IMR-90 (cell line): ENCODE measurements around the gene SLC6A6. TPM values are rescaled to one million over a fixed set of nuclear protein-coding genes. Genes with fewer than 3 reads are reported as not detected.

Experiments used
- ATAC-seq: fragments of 200-7000 bp; cut with Tn5 transposase; 2 replicates; pipeline ENCODE4 v1.9.1; 2020; ENCODE audit warnings: low read depth, mild to moderate bottlenecking, moderate library complexity
- BruUV-seq: library from RNA; stranded (reverse); fragments of 400-500 nt; replicated peaks from 2 replicates; lab custom pipeline; 2021; lab: Mats Ljungman, UMichigan
- CTCF ChIA-PET: fragments of 300-600 bp; formaldehyde crosslinking; extraction: SDS; loops from one replicate; lab custom pipeline; 2021; ENCODE audit warnings: antibody characterized with exemption; lab: Yijun Ruan, JAX
- POLR2A ChIA-PET: fragments of 300-600 bp; sonication (Branson Sonifier 250); formaldehyde crosslinking; loops from one replicate; lab custom pipeline; 2022; ENCODE audit warnings: antibody characterized with exemption; ENCODE audit not compliant: unreplicated experiment; lab: Charles Lee
- DNase-seq: peaks from one replicate; pipeline ENCODE4 v3.0.0; 2013
- H2AFZ ChIP-seq: replicated peaks from 2 replicates; pipeline ENCODE3; 2013; ENCODE audit warnings: low read length, mild to moderate bottlenecking; ENCODE audit not compliant: poor library complexity
- H2AK5ac ChIP-seq: 2 replicates; pipeline ENCODE4 v1.6.1; 2013; ENCODE audit warnings: low read depth, low read length, inconsistent platforms
- H2AK9ac ChIP-seq: replicated peaks from 2 replicates; pipeline ENCODE3; 2013; ENCODE audit warnings: mild to moderate bottlenecking, low read depth, low read length, moderate library complexity; ENCODE audit not compliant: poor library complexity
- H2BK120ac ChIP-seq: 2 replicates; pipeline ENCODE4 v1.6.1; 2013; ENCODE audit warnings: low read depth, low read length, inconsistent platforms
- H2BK15ac ChIP-seq: 3 replicates; pipeline ENCODE4 v1.6.1; 2013; ENCODE audit warnings: low read depth, low read length, inconsistent platforms
- H2BK20ac ChIP-seq: 2 replicates; pipeline ENCODE4 v1.6.1; 2013; ENCODE audit warnings: low read depth, mild to moderate bottlenecking, inconsistent platforms, low read length, moderate library complexity
- H2BK5ac ChIP-seq: 2 replicates; pipeline ENCODE4 v1.6.1; 2013; ENCODE audit warnings: mild to moderate bottlenecking, low read depth, low read length, inconsistent platforms; ENCODE audit not compliant: poor library complexity, severe bottlenecking
- H3K14ac ChIP-seq: replicated peaks from 2 replicates; pipeline ENCODE4 v1.6.1; 2013; ENCODE audit warnings: low read depth, low read length, inconsistent platforms
- H3K18ac ChIP-seq: 2 replicates; pipeline ENCODE4 v1.6.1; 2013; ENCODE audit warnings: low read depth, low read length, control low read depth
- H3K23ac ChIP-seq: 2 replicates; pipeline ENCODE4 v1.6.1; 2013; ENCODE audit warnings: low read depth, low read length, inconsistent platforms
- H3K27ac ChIP-seq: 2 replicates; pipeline ENCODE4 v1.5.1; 2013; ENCODE audit warnings: mild to moderate bottlenecking, control low read depth, low read length; ENCODE audit not compliant: insufficient read depth
- H3K27me3 ChIP-seq: 2 replicates; pipeline ENCODE4 v1.6.1; 2013; ENCODE audit warnings: low read length; ENCODE audit not compliant: control insufficient read depth, insufficient read depth
- H3K36me3 ChIP-seq: 2 replicates; pipeline ENCODE4 v1.6.1; 2013; ENCODE audit warnings: low read length, mixed read lengths; ENCODE audit not compliant: control insufficient read depth, insufficient read depth
- H3K4ac ChIP-seq: 2 replicates; pipeline ENCODE4 v1.6.1; 2013; ENCODE audit warnings: low read depth, low read length, inconsistent platforms
- H3K4me1 ChIP-seq: 2 replicates; pipeline ENCODE4 v1.6.1; 2013; ENCODE audit warnings: low read length, mixed read lengths; ENCODE audit not compliant: control insufficient read depth, insufficient read depth
- H3K4me2 ChIP-seq: 2 replicates; pipeline ENCODE4 v1.6.1; 2013; ENCODE audit warnings: low read depth, mild to moderate bottlenecking, control low read depth, low read length, moderate library complexity
- H3K4me3 ChIP-seq: 2 replicates; pipeline ENCODE4 v1.5.1; 2013; ENCODE audit warnings: low read depth, mild to moderate bottlenecking, control low read depth, low read length, moderate library complexity; ENCODE audit not compliant: insufficient read depth
- H3K56ac ChIP-seq: 2 replicates; pipeline ENCODE4 v1.6.1; 2013; ENCODE audit warnings: low read length, inconsistent platforms; ENCODE audit not compliant: insufficient read depth; ENCODE audit errors: extremely low read depth
- H3K79me1 ChIP-seq, 2 experiments: 2 replicates each; pipeline ENCODE4 v1.6.1; 2013; ENCODE audit warnings: low read length in 2 of 2, inconsistent platforms in 1 of 2, low read depth in 1 of 2
- H3K9ac ChIP-seq: 2 replicates; pipeline ENCODE4 v1.6.1; 2013; ENCODE audit warnings: low read depth, low read length, control low read depth
- H3K9me1 ChIP-seq: 2 replicates; pipeline ENCODE4 v1.6.1; 2013; ENCODE audit warnings: low read length, inconsistent platforms; ENCODE audit not compliant: insufficient read depth
- H3K9me3 ChIP-seq: 2 replicates; pipeline ENCODE4 v1.6.1; 2013; ENCODE audit warnings: low read length; ENCODE audit not compliant: control insufficient read depth, insufficient read depth
- H4K20me1 ChIP-seq: 2 replicates; pipeline ENCODE4 v1.6.1; 2013; ENCODE audit warnings: low read length, inconsistent platforms; ENCODE audit not compliant: insufficient read depth
- H4K5ac ChIP-seq: 2 replicates; pipeline ENCODE4 v1.6.1; 2013; ENCODE audit warnings: mild to moderate bottlenecking, low read depth, low read length, control low read depth
- H4K8ac ChIP-seq, 2 experiments: 2 replicates each; pipeline ENCODE4 v1.6.1; 2013; ENCODE audit warnings: low read depth in 2 of 2, low read length in 2 of 2, control low read depth in 1 of 2, inconsistent platforms in 1 of 2
- H4K91ac ChIP-seq: 2 replicates; pipeline ENCODE4 v1.6.1; 2013; ENCODE audit warnings: low read depth, low read length, inconsistent platforms; ENCODE audit not compliant: insufficient read depth
- BHLHE40 ChIP-seq: fragments of 150-350 bp; IDR thresholded peaks from 2 replicates; pipeline ENCODE4 v1.6.1; 2016; ENCODE audit warnings: mild to moderate bottlenecking, low read depth, low read length
- CEBPB ChIP-seq: IDR thresholded peaks from 2 replicates; pipeline ENCODE4 v1.6.1; 2012; ENCODE audit warnings: low read depth, low read length, improper control_type of control experiment
- FOS ChIP-seq: fragments of 150-350 bp; IDR thresholded peaks from 2 replicates; pipeline ENCODE4 v1.6.1; 2016; ENCODE audit warnings: low read depth, low read length
- MAFK ChIP-seq: IDR thresholded peaks from 2 replicates; pipeline ENCODE4 v1.6.1; 2012; ENCODE audit warnings: low read depth, low read length, improper control_type of control experiment
- MAZ ChIP-seq: IDR thresholded peaks from 2 replicates; pipeline ENCODE4 v1.6.1; 2012; ENCODE audit warnings: low read depth, mild to moderate bottlenecking, low read length, improper control_type of control experiment, moderate library complexity, borderline replicate concordance
- MXI1 ChIP-seq: IDR thresholded peaks from 2 replicates; pipeline ENCODE4 v1.6.1; 2012; ENCODE audit warnings: low read depth, mild to moderate bottlenecking, low read length, moderate library complexity, borderline replicate concordance
- NFE2L2 ChIP-seq: fragments of 150-350 bp; IDR thresholded peaks from 2 replicates; pipeline ENCODE4 v1.6.1; 2016; ENCODE audit warnings: low read depth, mild to moderate bottlenecking, low read length
- POLR2A ChIP-seq: IDR thresholded peaks from 2 replicates; pipeline ENCODE4 v1.6.1; 2012; ENCODE audit warnings: mild to moderate bottlenecking, low read depth, low read length
- RAD21 ChIP-seq: IDR thresholded peaks from 2 replicates; pipeline ENCODE4 v1.6.1; 2012; ENCODE audit warnings: low read length, improper control_type of control experiment
- RCOR1 ChIP-seq: IDR thresholded peaks from 2 replicates; pipeline ENCODE4 v1.6.1; 2012; ENCODE audit warnings: mild to moderate bottlenecking, low read length, improper control_type of control experiment; ENCODE audit not compliant: insufficient replicate concordance
- RFX5 ChIP-seq: IDR thresholded peaks from 2 replicates; pipeline ENCODE4 v1.8.0; 2012; ENCODE audit warnings: low read depth, mild to moderate bottlenecking, low read length, moderate library complexity
- SMC3 ChIP-seq: fragments of 150-350 bp; IDR thresholded peaks from 2 replicates; pipeline ENCODE4 v1.6.1; 2016; ENCODE audit warnings: low read depth, mild to moderate bottlenecking, antibody characterized with exemption, low read length, moderate library complexity
- WGBS, 2 experiments: methylation state at CpG; one replicate each; pipeline versions ENCODE4 v1.1.5 to v1.1.7; 2013; ENCODE audit warnings: missing lambda C conversion rate in 2 of 2; ENCODE audit not compliant: insufficient read length in 1 of 2; ENCODE audit errors: extremely low coverage in 2 of 2; 5-methylcytosine and 5-hydroxymethylcytosine counted together
- dilution Hi-C: fragments of 300-500 bp; cut with HindIII; formaldehyde crosslinking; loops from one replicate; pipeline ENCODE4 v1.14.3; 2018; ENCODE audit warnings: low sequenced_read_pairs; ENCODE audit not compliant: unreplicated experiment
- in situ Hi-C: fragments of 300-500 bp; cut with MboI; formaldehyde crosslinking; loops from 3 replicates; pipeline ENCODE4 v1.14.3; 2019; ENCODE audit warnings: low sequenced_read_pairs, inconsistent platforms, mixed read lengths
- intact Hi-C: fragments of 100-400 bp; cut with micrococcal nuclease; formaldehyde crosslinking; loops from 2 replicates; pipeline ENCODE4 v1.10.0; 2022
- polyA plus RNA-seq, 3 experiments: library from polyadenylated mRNA; depleted of rRNA; stranded (reverse); fragments of >200 nt; gene quantifications; 2 replicates each; pipeline ENCODE4 v1.2.3, GENCODE V29; 2012; ENCODE audit warnings: low replicate concordance in 1 of 3
- total RNA-seq: library from RNA; depleted of rRNA; stranded (reverse); fragments of >200 nt; gene quantifications from 2 replicates; pipeline ENCODE4 v1.2.3, GENCODE V29; 2012

The SLC6A6 gene
- total and polyA plus RNA-seq, 2 of the 4 experiments (the other 2 are of a cell fraction), result 29.9 to 39.4 TPM

- ChIA-PET CTCF (no interaction called here), POLR2A (interaction anchor here (0.6 kb wide), 1 partner anchor 235 kb away, joined by 4 read pairs; no protein-coding TSS in a partner anchor)
- Histone ChIP-seq H4K20me1 (no peaks in the 10 kb centered on the region), H3K79me1 (no peaks in the 10 kb centered on the region), H3K4me1 (peaks cover 4% of the 10 kb centered on the region; the same call in 1 of the 2 replicates), H3K36me3 (peaks cover 34% of the 10 kb centered on the region), H3K18ac (no peak overlapping the region), H4K91ac (no peak overlapping the region), H3K9me3 (no peaks in the 10 kb centered on the region), H3K14ac (no peak overlapping the region), H2BK20ac (no peak overlapping the region), H2BK15ac (no peak overlapping the region), H3K27ac (no peak overlapping the region), H3K56ac (no peak overlapping the region), H4K5ac (no peak overlapping the region), H3K4me3 (no peak overlapping the region), H3K9ac (no peak overlapping the region), H3K27me3 (no peaks in the 10 kb centered on the region), H2AK9ac (no peak overlapping the region), H2BK5ac (no peak overlapping the region), H3K4me2 (no peak overlapping the region), H4K8ac (no peak overlapping the region), H2AK5ac (no peak overlapping the region), H2AFZ (no peak overlapping the region), H3K4ac (no peak overlapping the region), H2BK120ac (no peak overlapping the region), H3K9me1 (peaks cover 7% of the 10 kb centered on the region), H3K23ac (no peak overlapping the region)
- ATAC-seq, result no peak
- intact Hi-C loops, result no loop called here
- 100% methylated on average over 2 of the region's 7 CpGs; no CpG with 5 or more reads in 1 of the 2 experiments for WGBS, 2 experiments
- dilution Hi-C loops, result no loop called here
- BruUV-seq, result no TSS peak
- no peak for DNase-seq
- in situ Hi-C loops, result no loop called here
- no peak for TF ChIP-seq BHLHE40
- no peak for TF ChIP-seq SMC3
- no peak for TF ChIP-seq RAD21
- TF ChIP-seq MAZ, result no peak
- TF ChIP-seq NFE2L2, result no peak
- TF ChIP-seq RCOR1, result no peak
- TF ChIP-seq RFX5, result no peak
- TF ChIP-seq CEBPB, result no peak
- TF ChIP-seq MXI1, result no peak
- no peak for TF ChIP-seq POLR2A
- no peak for TF ChIP-seq MAFK
- TF ChIP-seq FOS, result no peak
These were observed 87.2 kb downstream of the SLC6A6 start for GRCh38 chr3:14489641-14490040.
